ENCODE measurements around the gene CYP2B6.
"Not testable (repeated sequence)": the region's sequence is repeated elsewhere in the genome, so short reads cannot be mapped to it uniquely, and the experiment has no call there.

Gene CYP2B6

DNA sequence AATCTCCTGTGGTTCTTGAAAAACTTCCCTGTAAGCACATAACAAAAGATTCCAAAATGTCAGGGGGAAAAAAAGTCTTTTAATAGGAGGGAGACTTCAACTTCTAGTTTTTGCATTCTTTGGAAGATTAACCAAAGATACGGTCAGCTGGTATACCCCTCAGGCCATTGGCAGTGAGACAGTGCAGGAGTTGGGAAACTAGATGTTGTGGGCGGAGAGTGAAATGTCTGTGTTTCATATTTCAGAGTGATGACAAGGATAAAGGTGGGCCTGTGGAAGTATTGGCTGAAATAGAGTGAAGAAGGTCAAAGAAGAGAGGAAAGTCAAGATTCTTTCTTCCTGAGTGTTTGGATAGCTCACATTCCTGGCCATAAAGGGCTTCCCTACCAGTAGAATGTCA, 40.8 kb downstream of the CYP2B6 start:
- DNase-seq (ENCODE audit: low read depth), result peak; percentile 2

DNA sequence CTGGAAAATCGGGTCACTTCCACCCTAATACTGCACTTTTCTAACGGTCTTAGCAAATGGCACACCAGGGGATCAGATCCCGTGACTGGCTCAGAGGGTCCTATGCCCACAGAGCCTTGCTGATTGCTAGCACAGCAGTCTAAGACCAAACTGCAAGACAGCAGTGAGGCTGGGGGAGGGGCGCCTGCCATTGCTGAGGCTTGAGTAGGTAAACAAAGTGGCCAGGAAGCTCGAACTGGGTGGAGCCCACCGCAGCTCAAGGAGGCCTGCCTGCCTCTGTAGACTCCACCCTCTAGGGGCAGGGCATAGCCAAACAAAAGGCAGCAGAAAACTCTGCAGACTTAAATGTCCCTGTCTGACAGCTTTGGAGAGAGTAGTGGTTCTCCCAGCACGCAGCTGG, 42.2 kb downstream of the CYP2B6 start:
- DNase-seq (ENCODE audit: low read depth), result not testable (repeated sequence)

DNA sequence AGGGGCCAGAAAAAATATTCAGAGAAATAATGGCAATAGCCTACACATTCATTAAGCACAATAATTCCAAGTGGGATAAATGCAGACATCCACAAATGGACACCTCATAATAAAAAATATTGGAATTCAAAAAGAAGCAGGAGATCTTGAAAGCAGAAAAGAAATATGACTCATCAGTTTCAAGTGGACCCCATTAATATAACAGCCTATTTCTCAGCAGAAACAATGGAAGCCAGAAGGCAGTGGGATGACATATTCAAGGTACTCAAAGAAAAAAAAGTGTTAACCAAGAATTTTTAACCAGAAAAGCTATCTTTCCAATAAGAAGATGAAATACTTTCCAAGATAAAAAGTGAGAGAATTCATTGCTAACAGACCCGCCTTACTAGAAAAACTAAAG, 48.7 kb downstream of the CYP2B6 start:
- no peak for DNase-seq (ENCODE audit: low read depth)

DNA sequence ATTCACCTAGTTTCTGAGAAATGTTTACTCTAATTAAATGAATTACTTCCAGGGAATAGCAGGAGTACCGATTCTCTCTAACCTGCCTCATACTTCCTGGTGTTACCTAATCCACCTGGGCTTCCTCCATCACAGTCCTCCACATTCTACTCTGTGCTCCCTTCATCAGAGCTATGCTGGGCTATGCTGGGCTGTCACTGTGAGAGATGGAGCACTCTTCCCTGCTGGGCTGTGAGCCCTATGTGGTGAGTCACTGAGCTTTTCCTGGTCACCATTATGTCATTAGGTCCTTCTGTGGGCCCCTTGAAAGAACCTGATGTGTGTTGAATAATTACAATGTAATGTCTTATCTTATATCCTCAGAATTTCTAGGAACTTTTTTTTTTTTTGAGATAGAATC, 54.0 kb downstream of the CYP2B6 start:
- DNase-seq (ENCODE audit: low read depth), result not testable (repeated sequence)

DNA sequence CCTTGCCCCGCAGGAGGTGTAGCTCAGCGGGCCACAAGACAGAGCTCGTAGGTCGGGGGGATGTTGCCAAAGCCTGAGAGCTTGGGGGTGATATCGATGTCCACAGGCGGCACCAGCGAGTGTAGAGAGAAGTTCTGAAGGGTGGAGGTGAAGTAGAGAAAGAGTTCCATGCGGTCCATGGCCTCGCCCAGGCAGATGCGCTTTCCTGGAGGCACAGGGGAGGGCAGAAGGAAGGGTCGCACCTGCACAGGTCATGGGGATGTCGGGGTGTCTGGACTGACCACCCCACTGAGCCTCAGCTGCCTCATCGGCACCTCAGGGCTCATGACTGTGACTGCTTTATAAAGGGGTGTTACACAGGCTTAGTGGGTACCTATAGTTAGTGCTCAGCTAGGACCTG, 59.3 kb downstream of the CYP2B6 start:
- no peak for DNase-seq (ENCODE audit: low read depth)

DNA sequence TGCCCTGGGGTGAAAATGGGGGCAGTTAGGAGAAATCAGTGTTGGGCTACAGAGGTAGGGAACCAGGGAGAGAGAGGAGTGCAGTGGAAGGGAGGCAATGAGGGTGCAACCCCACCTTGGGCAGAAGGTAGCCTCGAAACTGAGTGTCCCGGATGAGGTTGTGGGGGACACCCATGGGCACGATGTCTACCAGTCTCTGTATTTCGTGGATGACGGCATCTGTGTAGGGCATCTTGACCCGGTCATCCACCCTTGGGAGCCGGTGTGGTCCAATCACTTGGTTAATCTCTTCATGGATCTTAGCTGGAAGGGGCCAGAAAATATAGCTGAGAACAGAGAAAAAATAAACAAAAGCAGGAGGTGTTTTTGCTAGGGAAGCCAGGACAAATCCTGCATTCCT, 61.1 kb downstream of the CYP2B6 start:
- DNase-seq (ENCODE audit: low read depth), result not testable (repeated sequence)

DNA sequence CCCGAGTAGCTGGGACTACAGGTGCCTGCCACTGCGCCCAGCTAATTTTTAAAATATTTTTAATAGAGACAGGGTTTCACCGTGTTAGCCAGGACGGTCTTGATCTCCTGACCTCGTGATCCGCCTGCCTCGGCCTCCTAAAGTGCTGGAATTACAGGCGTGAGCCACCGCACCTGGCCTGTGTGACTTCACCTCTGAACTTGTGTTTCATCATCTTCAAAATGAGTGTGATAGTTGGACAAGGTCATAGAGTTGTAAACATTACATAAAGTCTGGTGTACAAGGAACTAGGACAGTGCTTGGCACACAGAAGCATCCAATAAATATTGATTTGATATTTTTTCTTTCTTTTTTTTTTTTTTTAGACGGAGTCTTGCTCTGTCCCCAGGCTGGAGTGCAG, 62.2 kb downstream of the CYP2B6 start:
- DNase-seq (ENCODE audit: low read depth), result not testable (repeated sequence)

DNA sequence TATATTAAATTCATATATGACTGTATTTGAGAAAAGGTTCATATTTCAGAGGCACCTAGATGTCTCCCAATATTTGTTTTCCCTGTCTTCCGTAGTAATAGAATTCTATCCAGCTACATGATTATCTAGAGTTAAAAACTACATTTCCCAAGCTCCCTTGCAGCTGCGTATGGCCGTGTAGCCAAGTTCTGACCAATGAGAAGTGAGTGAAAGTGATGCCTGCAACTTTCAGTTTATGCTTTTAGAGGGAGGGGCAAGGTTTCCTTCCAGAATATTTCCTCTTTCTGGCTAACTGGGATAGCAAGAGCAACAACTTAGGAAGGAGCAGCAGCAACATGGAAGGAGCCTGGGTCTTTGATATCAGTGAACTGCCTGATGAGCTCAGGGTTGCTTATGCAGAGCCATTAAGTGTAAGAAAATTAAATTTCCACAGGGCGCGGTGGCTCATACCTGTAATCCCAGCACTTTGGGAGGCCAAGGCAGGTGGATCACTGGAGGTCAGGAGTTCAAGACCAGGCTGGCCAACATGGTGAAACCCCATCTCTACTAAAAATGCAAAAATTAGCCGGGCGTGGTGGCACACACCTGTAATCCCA, 74.0 kb downstream of the CYP2B6 start:
- DNase-seq (ENCODE audit: low read depth), result peak; percentile 43

Measured in amniotic epithelial cell (primary cell).